ENCODE measurements around the gene RTP3. TPM values are rescaled to one million over a fixed set of nuclear protein-coding genes. Genes with fewer than 3 reads are reported as not detected.

RTP3 gene
- total RNA-seq, 1 experiment from 2014 or later, result 0.06 TPM

DNA sequence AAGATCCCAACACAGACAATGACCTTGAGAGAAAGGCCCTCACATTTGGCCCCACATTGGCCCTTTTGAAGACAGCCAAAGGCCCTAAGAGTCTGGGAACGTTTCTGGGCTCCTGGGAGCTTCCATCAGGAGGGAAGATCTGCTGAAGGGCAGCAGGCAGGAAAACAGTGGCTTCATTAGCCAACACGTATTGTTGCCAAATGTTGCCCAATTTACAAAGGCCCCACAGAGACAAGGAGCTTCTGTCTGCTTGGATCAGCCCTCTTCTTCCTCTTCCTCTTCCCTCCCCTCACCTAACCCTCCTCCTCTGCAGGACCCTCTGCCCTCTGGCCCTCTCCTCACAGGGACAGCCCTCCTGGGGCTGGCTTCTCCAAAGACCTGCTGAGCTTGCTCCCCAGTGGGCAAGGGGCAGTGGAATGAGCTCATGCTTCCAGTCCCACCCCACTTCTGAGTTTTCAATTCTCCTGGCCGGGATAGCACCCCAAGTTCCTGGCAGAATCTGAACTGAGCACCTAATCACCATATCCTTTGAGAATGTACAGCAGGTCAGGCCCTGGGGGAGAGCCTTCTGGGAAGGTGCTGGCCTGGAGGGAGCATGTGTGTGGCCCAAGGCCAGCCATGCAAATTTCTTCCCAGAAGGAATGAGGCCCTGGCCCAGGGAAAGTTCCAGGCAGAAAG, 28.0 kb upstream of the RTP3 start:
- no peak for DNase-seq (ENCODE audit: low spot score)

GRCh38 chr3:46470831-46471230, 26.9 kb upstream of the RTP3 start:
- no peak for DNase-seq (ENCODE audit: low spot score)

- no peak for DNase-seq (ENCODE audit: low spot score)
These were observed 26.3 kb upstream of the RTP3 start for GRCh38 chr3:46471371-46471914.

- no peak for DNase-seq (ENCODE audit: low spot score)
These were observed 25.0 kb upstream of the RTP3 start for GRCh38 chr3:46472736-46473135.

GRCh38 chr3:46477145-46477544, 20.6 kb upstream of the RTP3 start:
- no peak for DNase-seq (ENCODE audit: low spot score)

- no peak for DNase-seq (ENCODE audit: low spot score)
These were observed 20.0 kb upstream of the RTP3 start for GRCh38 chr3:46477756-46478155.

DNA sequence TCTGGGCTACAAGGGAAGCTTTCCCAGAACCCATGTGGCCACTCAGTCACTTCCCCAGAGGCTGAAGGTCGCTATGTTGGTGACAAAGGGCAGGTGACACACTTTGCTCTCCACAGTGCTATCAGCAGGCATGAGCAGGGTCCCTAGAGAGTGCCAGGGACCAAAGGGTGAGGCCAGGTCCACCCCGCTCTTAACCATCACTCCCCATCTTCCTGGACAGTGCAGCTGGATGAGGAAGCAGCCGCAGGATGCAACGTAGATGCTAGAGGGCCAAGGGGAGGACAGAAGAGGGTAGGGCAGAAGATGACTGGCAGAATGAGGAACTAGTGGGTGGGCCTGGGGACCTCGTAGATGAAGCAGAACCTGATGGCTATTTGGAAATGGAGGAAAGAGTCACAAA, 19.4 kb upstream of the RTP3 start:
- no peak for DNase-seq (ENCODE audit: low spot score)

DNA sequence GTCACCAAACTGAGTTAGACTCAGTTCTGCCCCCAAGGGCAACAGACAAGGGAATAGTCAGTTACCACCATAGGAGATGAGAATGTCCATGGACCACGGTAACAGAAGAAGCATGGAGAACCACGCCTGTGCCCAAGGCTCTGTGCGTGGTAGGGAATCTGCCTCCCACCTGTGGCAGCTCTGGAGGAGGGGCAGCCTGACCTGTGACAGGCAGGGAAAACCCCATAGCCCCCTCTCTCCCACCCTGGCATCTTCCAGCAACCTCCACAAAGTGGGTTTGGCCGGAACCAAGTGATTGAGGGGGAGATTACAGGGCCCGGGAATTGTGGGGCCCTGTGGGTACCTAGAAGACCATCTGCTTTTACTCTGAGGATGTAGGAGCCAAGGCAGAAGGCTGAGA, 18.8 kb upstream of the RTP3 start:
- no peak for DNase-seq (ENCODE audit: low spot score)

GRCh38 chr3:46479696-46480095, 18.1 kb upstream of the RTP3 start:
- DNase-seq (ENCODE audit: low spot score), result no peak

DNA sequence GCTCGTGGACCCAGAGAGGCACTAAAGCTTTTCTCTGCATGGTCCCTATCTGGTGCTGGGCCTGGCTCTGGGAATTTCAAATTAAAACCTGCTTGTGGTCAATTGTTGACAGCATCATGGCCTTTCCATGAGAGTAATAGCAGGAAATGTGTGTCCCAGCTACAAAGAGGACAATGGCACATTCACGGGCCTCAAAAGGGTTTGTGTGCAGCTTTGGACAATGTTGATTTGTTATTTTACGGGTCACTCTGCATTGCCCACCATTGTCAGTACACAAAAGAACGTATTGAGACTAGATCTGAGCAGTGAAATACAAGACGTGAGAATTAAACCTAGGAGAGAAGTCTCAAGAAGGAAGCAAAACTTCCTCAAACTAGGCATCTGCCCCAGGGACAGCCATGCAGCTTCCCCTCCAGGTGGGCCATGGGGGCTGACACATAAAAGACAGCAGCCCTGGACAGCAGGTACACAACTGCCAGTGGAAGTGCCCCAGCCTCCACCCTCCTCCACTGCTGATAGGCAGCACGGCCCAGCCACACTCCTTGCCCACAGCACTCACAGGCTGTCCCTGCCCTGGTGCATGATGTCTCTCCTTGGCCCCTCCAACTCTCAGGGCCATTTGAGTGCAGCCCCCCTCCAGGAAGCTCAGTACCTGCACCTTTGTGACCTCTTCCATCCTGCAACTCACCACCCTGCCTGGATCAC, 17.1 kb upstream of the RTP3 start:
- DNase-seq (ENCODE audit: low spot score), result no peak

DNA sequence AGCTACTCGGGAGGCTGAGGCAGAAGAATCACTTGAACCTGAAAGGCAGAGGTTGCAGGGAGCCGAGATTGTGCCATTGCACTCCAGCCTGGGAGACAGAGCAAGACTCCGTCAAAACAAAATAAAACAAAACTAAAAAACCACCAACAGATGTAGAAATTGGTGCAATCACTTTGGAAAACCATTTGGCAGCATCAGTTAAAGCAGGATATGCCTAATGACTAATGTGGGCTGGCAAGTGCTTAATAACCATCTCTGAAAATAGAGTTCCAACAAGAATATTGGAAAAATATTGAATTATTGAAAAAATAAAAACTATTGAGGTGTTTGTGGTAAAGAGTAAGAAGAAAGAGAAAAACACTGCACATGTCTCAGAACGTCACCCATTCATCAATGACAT, 16.1 kb upstream of the RTP3 start:
- DNase-seq (ENCODE audit: low spot score), result no peak

DNA sequence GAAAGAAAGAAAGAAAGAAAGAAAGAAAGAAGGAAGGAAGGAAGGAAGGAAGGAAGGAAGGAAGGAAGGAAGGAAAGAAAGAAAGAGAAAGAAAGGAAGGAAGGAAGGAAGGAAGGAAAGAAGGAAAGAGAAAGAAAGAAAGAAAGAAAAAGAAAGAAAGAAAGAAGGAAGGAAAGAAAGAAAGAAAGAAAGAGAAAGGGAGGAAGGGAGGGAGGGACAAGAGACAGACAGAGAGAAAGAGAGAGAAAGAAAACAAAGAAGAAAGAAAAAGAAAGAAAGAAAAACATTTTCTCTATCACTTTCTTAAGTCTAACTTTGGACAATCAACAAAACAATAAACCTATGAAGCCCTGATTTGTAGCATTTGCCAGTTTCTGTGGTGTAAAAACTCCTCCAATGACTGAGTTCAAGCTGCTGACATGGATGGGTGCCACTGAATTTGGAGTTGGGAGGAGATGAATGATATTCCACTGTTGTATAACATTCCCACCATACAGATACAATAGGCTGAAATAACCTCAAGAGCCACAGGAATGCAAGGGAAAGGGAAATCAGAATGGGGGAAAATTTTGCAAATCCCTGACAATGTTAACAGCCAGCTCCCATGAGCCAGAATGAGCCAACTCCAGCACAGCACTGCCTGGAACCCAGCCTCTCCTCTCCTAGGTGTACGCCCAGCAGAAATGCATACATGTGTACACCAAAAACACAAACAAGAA, 15.0 kb upstream of the RTP3 start:
- peak; percentile 41 for DNase-seq (ENCODE audit: low spot score)

GRCh38 chr3:46483825-46484224, 14.0 kb upstream of the RTP3 start:
- no peak for DNase-seq (ENCODE audit: low spot score)

DNA sequence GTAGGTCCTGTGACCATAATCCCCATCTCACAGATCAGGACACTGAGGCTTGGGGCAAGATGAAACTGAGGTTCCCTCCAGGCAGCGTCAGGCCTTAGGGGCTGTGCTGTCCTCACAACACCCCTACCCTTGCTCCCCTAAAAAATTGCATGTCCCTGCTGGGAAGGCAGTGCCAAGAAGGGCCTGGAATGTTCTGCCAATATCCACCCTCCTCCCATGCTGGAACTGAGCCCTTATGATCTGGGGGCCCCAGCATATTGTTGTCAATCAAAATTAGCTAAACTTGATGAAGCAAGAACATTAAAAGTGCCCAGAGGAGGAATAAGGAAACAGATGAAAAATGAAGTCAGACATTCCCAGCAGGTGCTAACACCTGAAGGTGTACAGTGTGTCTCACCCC, 13.4 kb upstream of the RTP3 start:
- DNase-seq (ENCODE audit: low spot score), result no peak

DNA sequence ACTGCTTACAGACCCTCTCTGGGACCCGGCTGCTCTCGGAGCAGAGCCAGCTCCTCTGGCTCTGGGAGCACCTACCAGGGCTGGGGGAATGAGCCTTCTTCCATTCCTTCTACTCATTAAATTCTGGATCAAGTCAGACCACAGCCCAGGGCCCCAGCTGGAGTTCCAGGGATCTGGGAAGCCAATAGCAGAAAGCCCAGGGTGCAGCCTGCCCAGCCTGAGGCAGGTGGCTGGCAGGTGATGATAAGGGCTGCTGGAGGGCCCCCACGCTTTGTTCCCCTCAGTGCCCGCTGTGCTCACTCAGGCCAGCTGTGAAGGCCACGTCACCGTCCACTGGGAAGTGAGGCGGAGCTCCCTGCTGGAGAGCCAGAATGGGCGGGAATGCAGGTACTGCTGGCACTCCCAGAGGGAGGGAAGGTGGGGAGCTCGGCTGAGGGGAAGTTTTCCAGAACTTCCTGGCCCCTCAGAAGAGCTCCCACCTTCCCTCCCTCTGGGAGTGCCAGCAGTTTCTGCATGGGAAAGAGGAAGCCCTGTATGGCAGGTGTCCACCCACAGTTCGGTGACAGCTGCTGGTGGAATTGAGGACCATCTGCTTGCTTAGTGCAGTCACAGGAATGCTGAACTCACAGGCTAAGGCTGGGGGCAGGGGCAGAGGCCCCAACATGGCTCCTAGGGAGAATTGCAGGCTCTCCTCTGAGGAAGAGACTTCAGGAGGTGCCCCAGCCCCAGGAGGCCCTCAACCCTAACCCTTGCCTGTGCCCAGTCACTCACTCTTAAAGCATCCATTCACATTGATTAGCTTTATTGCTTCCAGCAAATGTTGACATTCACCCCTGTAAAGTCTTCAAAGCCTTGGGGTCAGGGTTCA, 12.6 kb upstream of the RTP3 start:
- DNase-seq (ENCODE audit: low spot score), result no peak

- DNase-seq (ENCODE audit: low spot score), result no peak
These were observed 12.0 kb upstream of the RTP3 start for GRCh38 chr3:46485779-46486175.

DNA sequence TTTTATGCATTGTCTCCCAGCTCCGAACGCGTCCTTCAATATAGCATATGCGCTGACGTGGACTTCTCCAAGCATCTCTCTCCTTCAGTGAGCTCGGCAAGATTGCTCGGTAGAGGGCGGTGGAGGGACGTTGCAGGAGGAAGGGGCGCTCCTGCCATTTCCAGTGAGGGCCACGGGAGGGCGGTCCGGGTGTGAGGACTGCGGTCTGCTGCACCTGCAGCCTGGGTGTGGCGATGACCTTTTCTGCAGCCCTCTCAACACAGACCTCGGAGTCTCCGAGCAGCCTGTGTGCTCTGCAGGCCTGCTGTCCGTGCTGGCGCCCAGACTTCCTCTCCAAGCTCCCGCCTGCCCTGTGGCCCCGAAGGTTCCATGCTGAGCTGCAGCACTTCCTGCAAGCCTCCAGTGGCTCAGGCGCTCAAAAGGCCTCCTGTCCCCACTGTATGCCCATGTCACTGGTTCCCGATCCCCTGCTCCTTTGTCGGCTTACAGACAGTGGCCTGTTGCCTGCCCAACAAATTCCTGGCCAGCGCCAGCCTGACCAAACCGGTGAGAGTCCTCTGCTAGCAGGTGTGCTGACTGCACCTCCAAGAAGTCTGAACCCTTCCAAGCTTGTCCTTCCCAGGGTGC, 8.9 kb upstream of the RTP3 start:
- DNase-seq (ENCODE audit: low spot score), result peak; percentile 66

GRCh38 chr3:46489381-46489780, 8.4 kb upstream of the RTP3 start:
- no peak for DNase-seq (ENCODE audit: low spot score)

DNA sequence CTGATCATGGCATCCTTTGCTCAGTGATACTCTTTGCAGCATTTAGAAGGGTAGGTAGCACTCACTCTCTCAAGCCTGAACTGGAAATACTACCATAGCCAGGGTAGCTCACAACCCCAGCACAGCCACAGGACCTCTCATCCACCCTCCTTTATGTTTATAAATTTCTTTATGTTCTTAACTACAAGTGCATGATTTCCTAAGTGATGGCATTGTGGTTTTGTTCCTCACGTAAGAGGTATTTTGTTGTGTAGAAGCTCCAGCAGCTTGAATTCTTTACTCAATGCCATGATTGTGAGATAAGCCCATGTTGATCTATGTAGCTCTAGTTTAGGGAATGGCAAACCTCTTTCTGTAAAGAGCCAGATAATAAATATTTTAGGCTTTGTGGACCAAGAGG, 7.9 kb upstream of the RTP3 start:
- DNase-seq (ENCODE audit: low spot score), result peak; percentile 57

- DNase-seq (ENCODE audit: low spot score), result no peak
These were observed 7.3 kb upstream of the RTP3 start for GRCh38 chr3:46490338-46491084.
